Pancreas (tissue), 10 donors: ENCODE measurements around the gene DENND2A. TPM values are rescaled to one million over a fixed set of nuclear protein-coding genes. Genes with fewer than 3 reads are reported as not detected.
"Not testable (repeated sequence)": the region's sequence is repeated elsewhere in the genome, so short reads cannot be mapped to it uniquely, and the experiment has no call there.

Source experiments
- ATAC-seq, 4 donors: fragments of 200-7000 bp; cut with Tn5 transposase; one replicate each; pipeline versions ENCODE4 v1.8.0 to v1.9.1; 2020; ENCODE audit warnings: mild to moderate bottlenecking in 4 of 4, moderate library complexity in 4 of 4
- DNase-seq, 6 donors: peaks; one replicate each; pipeline ENCODE4 v3.0.0-alpha.2; 2020
- FAIRE-seq: peaks from 2 replicates; lab custom pipeline; 2012; peaks lifted over from hg19 to GRCh38; lab: Jason Lieb, UNC
- H3K27ac ChIP-seq, 4 donors: fragments of 200-600 bp; sonication (generic); 1 replicate in 3 of 4; 2 replicates in 1 of 4; pipeline versions ENCODE4 v1.5.0 to v1.8.0; 2020
- H3K27me3 ChIP-seq, 4 donors: fragments of 200-600 bp; one replicate each; pipeline ENCODE4 v1.8.0; 2021
- H3K36me3 ChIP-seq, 3 donors: fragments of 200-600 bp; sonication (generic) in 1 of 3; one replicate each; pipeline versions ENCODE4 v1.5.0 to v1.8.0; 2020 to 2021
- H3K4me1 ChIP-seq, 3 donors: fragments of 200-600 bp; one replicate each; pipeline ENCODE4 v1.8.0; 2021
- H3K4me3 ChIP-seq, 4 donors: fragments of 200-600 bp; sonication (generic) in 2 of 4; one replicate each; pipeline versions ENCODE4 v1.5.0 to v1.8.0; 2020 to 2021
- H3K9me3 ChIP-seq, 4 donors: fragments of 200-600 bp; one replicate each; pipeline ENCODE4 v1.8.0; 2021
- WGBS, 2 donors: extraction: QIAGEN DNeasy Blood & Tissue Kit; methylation state at CpG; one replicate each; pipeline ENCODE4 v1.1.7; 2013; 5-methylcytosine and 5-hydroxymethylcytosine counted together
- intact Hi-C, 3 donors: fragments of 100-400 bp; cut with DNase I; formaldehyde crosslinking; loops; one replicate each; pipeline versions ENCODE4 v1.11.1 to v1.14.2; 2022
- polyA plus RNA-seq, 2 donors: library from polyadenylated mRNA; stranded (reverse); fragments of 200-250 nt; gene quantifications; one replicate each; pipeline ENCODE4 v1.2.3, GENCODE V29; 2013
- total RNA-seq, 6 donors: library from RNA; stranded (reverse); fragmentation: NEBNext Ultra II Directional in 4 of 6; extraction: Animal tissue kit (Norgen Biotek cat#: 25700) in 4 of 6; gene quantifications; one replicate each; pipeline versions ENCODE4 v1.2.1 to v1.2.4, GENCODE V29; 2021 to 2023
- TF ChIP-seq, protein P1 (sequence below), 4 donors: fragments of 200-600 bp; sonication (generic) in 3 of 4; IDR thresholded peaks; one replicate each; pipeline versions ENCODE4 v1.5.0 to v1.8.0; 2021; ENCODE audit warnings: antibody characterized with exemption in 4 of 4
- donor health status: healthy with polysubstance abuse.
- donor health status: DM: no; HTN: no; CAD: no; lungs with moderate emphysema.
- donor health status: DM: no; HTN: no; CAD: no.
- donor health status: control.
- donor health status: control.
- donor health status: Bipolar disorder and iron deficiency.
- donor health status: DM: yes; HTN: yes; CAD: no.
- donor health status: DM: no; HTN: no; CAD: no.
- donor health status: DM: no; HTN: no; CAD: no.
- donor health status: DM: yes; HTN: yes; CAD: no.

Gene DENND2A
- total and polyA plus RNA-seq, 8 donors, result 1.1 to 5.0 (median 1.8) TPM

DNA sequence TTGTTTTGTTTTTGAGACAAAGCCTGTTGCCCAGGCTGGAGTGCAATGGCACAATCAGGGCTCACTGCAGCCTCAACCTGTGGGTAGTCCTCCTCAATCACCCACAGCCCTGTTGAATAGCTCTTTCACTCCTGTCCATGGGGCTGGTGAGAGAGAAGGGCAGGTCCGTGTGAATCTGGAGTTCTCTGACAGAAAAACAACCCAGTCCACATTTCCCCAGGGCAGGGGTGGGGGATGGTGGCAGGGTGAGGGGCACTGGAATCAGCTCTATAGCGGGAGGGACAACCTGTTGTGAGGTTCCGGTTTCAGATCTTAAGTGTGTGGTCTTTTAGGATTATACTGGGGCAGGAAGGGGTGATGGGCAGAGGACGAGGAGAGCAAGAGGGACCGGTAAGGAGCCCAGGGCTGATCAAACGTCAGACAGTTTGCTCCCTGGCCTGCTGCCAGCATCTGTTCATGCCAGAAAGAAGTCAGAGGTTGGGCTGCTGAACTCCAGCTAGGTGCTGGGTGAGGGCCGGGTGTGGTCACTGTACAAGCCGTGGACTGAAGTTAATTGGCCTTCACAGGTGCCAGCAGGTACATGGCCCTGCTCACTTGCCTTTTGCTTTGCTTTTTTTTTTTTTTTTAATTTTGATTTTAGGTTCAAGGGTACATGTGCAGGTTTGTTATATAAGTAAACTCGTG, 128.2 kb downstream of the DENND2A start:
- TF ChIP-seq, protein P1, sequence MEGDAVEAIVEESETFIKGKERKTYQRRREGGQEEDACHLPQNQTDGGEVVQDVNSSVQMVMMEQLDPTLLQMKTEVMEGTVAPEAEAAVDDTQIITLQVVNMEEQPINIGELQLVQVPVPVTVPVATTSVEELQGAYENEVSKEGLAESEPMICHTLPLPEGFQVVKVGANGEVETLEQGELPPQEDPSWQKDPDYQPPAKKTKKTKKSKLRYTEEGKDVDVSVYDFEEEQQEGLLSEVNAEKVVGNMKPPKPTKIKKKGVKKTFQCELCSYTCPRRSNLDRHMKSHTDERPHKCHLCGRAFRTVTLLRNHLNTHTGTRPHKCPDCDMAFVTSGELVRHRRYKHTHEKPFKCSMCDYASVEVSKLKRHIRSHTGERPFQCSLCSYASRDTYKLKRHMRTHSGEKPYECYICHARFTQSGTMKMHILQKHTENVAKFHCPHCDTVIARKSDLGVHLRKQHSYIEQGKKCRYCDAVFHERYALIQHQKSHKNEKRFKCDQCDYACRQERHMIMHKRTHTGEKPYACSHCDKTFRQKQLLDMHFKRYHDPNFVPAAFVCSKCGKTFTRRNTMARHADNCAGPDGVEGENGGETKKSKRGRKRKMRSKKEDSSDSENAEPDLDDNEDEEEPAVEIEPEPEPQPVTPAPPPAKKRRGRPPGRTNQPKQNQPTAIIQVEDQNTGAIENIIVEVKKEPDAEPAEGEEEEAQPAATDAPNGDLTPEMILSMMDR (IDR thresholded peaks at IDR 0.05), result no peak
- Histone ChIP-seq H3K27ac (no peak overlapping the region), H3K4me1 (no peaks in the 10 kb centered on the region), H3K36me3 (no peaks in the 10 kb centered on the region), H3K9me3 (no peaks in the 10 kb centered on the region), H3K4me3 (no peak overlapping the region), H3K27me3 (no peaks in the 10 kb centered on the region)
- 22 to 27% methylated on average over 9 of the region's 9 CpGs for WGBS, 2 donors
- intact Hi-C loops, result no loop called here
- no peak for FAIRE-seq
- peak; percentile 36 to 90 (median 72) for DNase-seq
- ATAC-seq, result peak; percentile 74 to 87 (median 76)

DNA sequence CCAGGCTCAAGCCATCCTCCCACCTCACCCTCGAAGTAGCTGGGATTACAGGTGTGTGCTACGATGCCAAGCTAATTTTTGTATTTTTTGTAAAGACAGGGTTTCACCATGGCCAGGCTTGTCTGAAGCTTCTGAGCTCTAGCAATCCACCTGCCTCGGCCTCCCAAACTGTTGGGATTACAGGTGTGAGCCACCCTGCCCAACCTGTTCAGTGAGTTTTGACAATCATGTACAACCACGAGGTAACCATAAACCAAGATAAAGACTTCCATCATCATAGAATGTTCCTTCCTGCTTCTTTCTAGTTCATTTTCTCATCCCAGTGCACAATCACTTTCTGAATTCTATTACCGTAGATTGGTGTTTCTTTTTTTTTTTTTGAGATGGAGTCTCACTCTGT, 130.8 kb downstream of the DENND2A start:
- H3K27me3 ChIP-seq, result no peaks in the 10 kb centered on the region
- WGBS, 2 donors, result 54 to 61% methylated on average over 4 to 5 of the region's 5 CpGs
- H3K36me3 ChIP-seq, result no peaks in the 10 kb centered on the region
- FAIRE-seq, result no peak
- TF ChIP-seq, protein P1 (IDR thresholded peaks at IDR 0.05), result no peak
- H3K4me3 ChIP-seq, result no peak overlapping the region
- H3K27ac ChIP-seq, result no peak overlapping the region
- no peaks in the 10 kb centered on the region for H3K9me3 ChIP-seq
- no peak for ATAC-seq
- no peaks in the 10 kb centered on the region for H3K4me1 ChIP-seq
- DNase-seq, result no peak
- intact Hi-C loops, result no loop called here

DNA sequence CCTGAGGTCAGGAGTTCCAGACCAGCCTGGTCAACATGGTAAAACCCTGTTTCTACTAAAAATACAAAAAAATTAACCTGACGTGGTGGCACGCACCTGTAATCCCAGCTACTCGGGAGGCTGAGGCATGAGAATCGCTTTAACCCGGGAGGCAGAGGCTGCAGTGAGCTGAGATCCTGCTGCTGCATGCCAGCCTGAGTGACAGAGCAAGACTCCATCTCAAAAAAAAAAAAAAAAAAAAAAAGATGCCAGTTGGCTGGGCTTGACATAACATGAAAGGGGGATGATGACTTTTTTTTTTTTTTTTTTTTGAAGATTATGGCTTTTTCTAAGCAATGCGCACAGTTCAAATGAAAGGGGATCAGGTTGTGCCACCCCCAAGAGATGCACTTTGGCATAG, 133.1 kb downstream of the DENND2A start:
- intact Hi-C loops, H3K9me3 ChIP-seq, H3K36me3 ChIP-seq, H3K4me1 ChIP-seq, DNase-seq, H3K27me3 ChIP-seq, H3K4me3 ChIP-seq, FAIRE-seq, ATAC-seq, H3K27ac ChIP-seq: not testable (repeated sequence)
- 80 to 88% methylated on average over 6 of the region's 6 CpGs for WGBS, 2 donors

DNA sequence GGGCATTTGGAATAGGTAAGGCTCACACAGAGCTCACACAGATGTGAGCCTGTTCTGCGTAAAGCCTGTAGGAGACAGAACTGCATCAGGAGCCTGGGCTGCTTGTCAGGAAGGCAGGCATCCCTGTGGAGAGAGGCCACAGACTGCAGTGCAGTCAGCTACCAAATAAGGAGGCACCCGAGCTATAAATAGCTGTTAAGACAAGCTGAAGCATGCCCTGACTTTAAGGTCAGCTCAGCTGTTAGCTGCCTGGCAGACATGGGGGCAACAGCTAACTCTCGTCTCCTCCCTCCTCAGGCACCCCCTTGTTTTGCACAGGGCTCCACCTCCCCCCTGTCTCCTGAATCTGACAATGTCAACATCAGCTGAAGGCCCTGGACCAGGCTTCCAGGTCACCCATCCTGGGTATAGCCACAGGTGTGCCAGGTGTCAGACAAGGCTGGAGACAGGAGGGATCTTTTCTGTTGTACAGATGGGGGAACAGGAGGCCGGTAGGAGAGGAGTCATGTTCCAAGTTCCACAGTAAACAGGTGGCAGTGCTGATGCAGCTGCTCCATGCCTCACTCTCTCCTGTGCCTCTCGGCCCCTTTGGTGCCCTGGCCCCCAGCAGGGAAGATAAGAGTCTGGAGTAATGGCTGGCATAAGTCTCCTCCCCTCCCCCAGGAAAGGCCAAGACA, 133.7 kb downstream of the DENND2A start:
- H3K4me1 ChIP-seq, result no peaks in the 10 kb centered on the region
- H3K4me3 ChIP-seq, result no peak overlapping the region
- TF ChIP-seq, protein P1 (IDR thresholded peaks at IDR 0.05), result no peak
- FAIRE-seq (no peak), DNase-seq (peak in 2 of 6 donors; percentile 31 to 50), ATAC-seq (peak; percentile 53 to 75 (median 68))
- H3K36me3 ChIP-seq, result no peaks in the 10 kb centered on the region
- H3K27me3 ChIP-seq, result no peaks in the 10 kb centered on the region
- WGBS, 2 donors, result 26 to 28% methylated on average over 5 of the region's 5 CpGs
- peak overlapping the region in 1 of 4 donors; percentile 5 for H3K27ac ChIP-seq
- H3K9me3 ChIP-seq, result no peaks in the 10 kb centered on the region
- intact Hi-C loops, result no loop called here

DNA sequence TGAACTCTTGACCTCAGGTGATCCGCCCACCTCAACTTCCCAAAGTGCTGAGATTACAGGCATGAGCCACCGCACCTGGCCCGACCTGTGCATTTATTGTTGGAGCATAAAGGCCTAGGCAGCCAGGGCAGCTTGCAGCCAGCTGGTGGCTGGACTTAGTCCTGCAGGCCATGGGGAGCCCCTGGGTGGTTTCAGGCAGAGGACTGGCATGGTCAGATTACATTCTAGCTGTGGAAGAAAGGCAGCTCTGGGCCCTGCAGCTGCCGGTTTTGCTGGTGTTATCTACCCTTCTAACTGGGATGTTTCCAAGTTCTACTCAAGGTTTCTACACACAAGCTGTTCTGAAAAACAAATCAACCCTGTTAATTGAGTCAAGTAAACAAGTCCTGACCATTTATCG, 138.6 kb downstream of the DENND2A start:
- 31 to 41% methylated on average over 5 of the region's 5 CpGs for WGBS, 2 donors

DNA sequence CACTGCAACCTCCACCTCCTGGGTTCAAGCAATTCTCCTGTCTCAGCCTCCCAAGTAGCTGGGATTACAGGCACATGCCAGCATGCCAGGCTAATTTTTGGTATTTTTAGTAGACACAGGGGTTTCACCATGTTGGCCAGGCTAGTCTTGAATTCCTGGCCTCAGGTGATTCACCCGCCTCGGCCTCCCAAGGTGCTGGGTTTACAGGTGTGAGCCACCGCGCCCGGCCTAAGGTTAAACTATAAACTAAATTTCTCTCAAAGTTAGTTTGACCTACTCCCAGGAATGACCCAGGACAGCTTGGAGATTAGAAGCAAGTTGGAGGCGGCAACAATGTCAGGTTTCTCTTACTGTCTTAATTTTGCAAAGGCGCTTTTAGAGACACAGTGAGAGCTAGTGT, 142.8 kb downstream of the DENND2A start:
- H3K4me3 ChIP-seq, DNase-seq, H3K9me3 ChIP-seq, H3K36me3 ChIP-seq, H3K27ac ChIP-seq, H3K4me1 ChIP-seq, intact Hi-C loops, ATAC-seq, H3K27me3 ChIP-seq, FAIRE-seq: not testable (repeated sequence)
- 96 to 97% methylated on average over 7 of the region's 7 CpGs for WGBS, 2 donors

More for the DNA sequence above, 138.6 kb downstream of the DENND2A start:
- no peak overlapping the region for H3K4me3 ChIP-seq
- peak; percentile 43 to 79 (median 66) for DNase-seq
- no peaks in the 10 kb centered on the region for H3K4me1 ChIP-seq
- H3K36me3 ChIP-seq, result no peaks in the 10 kb centered on the region
- ATAC-seq, result peak; percentile 80 to 93 (median 92)
- H3K27me3 ChIP-seq, result no peaks in the 10 kb centered on the region
- intact Hi-C loops, result no loop called here
- H3K9me3 ChIP-seq, result no peaks in the 10 kb centered on the region
- FAIRE-seq, result no peak
- TF ChIP-seq, protein P1 (IDR thresholded peaks at IDR 0.05), result no peak
- no peak overlapping the region for H3K27ac ChIP-seq
